DMS53 treated with DMSO at 0.1 percent for 48 hours (cell line): ENCODE measurements around the gene PIAS3.
"Not testable (repeated sequence)": the region's sequence is repeated elsewhere in the genome, so short reads cannot be mapped to it uniquely, and the experiment has no call there.

Source experiments
- DNase-seq: peaks from one replicate; lab custom pipeline; 2025; ENCODE audit not compliant: unreplicated experiment; lab: John Stamatoyannopoulos, UW

The PIAS3 gene

DNA sequence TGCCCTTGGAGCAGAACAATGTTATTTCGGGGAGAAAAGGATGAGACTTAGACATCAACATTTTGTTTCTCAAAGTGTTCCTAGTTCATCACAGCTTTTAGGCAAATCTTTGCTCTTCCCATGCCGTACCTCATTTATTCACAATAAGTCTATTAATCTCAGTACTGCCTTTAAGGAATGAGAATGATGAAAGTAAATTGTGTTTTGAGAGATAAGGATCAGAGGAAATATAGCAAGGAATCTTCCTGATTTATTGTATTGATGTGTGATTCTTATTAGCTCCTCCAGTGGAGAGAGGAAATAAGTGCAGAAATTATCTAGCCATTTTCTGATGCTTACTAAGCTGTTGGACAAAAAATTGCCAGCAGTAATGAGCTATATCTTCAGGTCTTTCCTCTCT, 32.9 kb downstream of the PIAS3 start:
- DNase-seq, result no peak

DNA sequence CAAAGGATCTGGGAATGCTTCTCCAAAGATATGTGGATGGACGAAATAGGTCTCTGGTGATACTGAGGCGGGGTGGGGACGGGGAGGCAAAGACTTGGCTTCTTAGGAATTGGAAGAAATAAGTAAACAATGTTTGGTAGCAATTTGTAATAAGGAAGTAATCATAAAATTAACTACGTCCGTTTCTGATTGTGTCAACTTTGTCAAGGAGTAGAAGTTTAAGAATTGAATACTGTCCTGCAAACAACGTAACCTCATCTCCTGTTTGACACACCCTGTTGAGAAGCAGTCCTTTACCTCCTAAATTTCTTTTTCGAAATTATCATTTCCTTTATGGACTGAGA, 34.4 kb downstream of the PIAS3 start:
- DNase-seq, result no peak

DNA sequence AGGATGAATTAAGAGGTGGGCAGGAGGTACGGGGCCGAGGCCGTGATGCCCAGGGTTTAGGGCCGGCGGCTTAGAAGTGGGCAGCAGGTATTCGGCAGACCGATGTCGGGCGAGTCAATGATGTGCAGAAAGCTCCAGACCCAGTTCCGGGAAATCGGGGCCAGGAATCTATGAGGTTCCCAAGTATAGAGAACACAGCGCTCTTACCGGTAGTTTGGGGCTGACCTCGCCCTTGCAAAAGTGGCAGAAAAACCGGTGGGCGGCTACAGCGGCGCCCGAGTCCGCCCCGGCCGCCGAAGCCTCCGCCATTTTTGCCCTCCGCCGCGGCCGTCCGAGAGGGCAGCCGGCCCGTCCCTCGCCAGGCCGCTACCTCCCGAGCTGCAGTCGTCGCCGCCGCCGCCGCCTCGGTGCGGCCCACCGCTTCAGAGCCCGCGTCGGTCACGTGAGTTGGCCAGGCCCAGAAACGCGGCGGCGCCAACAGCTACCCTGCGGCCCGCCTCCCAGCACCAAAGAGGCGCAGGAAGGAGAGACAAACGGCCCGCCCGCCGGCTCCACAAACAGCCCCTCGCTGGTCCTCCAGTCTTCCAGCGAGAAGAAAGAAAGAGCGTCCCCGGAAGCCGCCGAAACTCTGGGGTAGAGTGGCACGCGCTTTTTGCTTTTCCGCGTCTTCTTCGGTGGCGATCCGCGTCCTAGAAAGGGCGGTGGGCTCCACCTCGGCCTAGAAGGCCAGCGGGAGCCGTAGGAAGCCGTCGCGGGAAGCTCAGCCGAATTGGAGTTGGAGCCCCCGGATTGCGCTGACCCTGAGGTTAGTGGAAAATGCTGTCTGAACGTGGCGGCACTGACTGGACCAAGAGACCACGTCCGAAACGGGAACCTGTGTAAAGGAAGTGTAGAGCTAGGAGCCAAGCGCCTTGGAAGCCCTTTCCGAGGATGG, 35.0 kb downstream of the PIAS3 start, which contains the start of the genes POLR3C and RNF115:
POLR3C (plus strand) TSS at position 636 of the 934 bp plus-strand sequence. CDS start 1,577 bp downstream, outside the sequence.
RNF115 (minus strand) TSS at position 531 of the 934 bp plus-strand sequence; CDS start at position 309, 222 bp downstream.
- DNase-seq, result peak; percentile 94

DNA sequence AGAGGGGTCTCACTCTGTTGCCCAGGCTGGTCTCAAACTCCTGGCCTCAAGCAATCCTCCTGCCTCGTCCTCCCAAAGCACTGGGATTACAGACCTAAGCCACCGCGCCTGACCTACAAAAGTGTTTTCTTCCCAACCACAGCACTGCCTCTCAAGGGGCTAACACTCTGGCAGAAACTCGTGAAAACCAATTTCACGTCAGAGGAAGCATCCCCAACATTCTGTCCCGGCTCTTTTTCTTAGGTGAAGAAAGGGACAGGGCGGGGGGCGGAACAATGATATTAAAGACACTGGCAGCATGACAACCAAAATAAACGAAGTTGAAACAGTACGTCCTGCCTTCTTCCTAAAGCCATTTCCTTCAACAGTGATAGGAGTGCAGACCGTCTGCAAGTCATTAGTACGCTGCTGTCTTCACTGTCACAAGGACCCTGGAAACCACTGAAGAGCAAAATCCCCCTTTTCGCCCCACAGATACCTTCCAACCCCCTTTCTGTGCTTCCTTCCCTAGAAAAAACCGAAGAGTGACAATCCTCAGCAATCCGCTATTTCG, 36.0 kb downstream of the PIAS3 start:
- DNase-seq, result not testable (repeated sequence)

DNA sequence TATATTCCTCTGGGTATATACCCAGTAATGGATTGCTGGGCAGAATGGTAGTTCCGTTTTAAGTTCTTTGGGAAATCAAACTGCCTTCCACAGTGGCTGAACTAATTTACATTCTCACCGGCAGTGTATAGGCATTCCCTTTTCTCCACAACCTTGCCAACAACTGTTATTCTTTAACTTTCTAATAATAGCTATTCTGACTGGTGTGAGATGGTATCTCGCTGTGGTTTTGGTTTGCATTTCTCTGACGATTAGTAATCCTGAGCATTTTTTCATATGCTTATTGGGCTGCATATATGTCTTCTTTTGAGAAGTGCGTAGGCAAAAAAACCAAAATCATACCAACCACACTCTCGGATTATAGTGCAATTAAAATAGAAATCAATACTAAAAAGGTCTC, 40.8 kb downstream of the PIAS3 start:
- DNase-seq, result not testable (repeated sequence)

DNA sequence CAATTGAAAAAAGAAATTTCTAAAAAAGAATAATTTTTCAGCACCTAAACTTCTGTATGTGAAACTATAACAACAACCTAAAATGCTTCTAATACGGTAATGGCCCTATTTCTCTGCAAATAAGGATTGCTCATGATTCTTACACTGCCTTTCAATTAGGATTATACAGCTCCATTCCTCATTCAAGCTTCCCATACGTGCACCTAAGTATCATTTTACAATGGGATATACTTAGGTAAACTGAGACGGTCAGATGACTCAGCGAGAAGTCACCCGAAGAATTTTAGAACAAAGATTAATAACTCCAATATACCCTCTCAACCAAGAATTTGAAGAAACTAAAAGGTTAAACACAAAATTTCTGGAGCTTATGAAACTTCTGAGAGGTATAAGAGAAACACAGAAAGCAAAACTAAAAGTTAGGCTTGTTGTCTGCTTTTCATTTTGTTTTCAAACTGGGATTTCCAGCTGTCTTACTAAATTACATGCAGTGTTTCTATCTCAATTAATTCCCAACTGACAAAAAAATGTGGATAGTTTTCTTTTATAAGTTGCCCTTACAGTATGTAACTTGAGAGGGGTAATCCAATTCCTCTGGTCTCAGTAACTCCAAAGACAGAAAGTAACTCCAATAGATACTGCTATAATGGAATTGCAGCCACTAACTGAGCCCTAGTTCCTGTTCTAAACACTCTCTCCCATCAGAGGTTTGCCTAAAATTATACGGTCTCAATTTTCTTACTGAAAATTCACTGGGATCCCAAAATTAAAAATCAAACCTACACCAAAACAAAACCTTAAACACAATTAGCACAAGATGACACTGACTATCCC, 45.7 kb downstream of the PIAS3 start:
- DNase-seq, result not testable (repeated sequence)

DNA sequence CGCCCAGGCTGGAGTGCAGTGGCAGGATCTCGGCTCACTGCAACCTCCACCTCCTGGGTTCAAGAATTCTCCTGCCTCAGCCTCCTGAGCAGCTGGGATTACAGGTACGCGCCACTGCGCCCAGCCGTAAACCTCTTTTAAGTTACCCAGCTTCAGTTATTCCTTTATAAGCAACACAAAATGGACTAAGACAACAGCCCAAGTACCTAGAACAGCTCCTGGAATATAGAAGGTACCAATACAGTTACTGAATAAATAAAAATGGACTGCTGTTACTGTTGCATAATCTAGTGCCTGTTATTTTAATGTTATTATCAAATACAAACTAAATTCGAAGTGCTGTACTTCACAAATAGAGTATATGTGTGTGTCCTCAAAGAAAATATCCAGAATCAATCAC, 52.0 kb downstream of the PIAS3 start:
- DNase-seq, result no peak

DNA sequence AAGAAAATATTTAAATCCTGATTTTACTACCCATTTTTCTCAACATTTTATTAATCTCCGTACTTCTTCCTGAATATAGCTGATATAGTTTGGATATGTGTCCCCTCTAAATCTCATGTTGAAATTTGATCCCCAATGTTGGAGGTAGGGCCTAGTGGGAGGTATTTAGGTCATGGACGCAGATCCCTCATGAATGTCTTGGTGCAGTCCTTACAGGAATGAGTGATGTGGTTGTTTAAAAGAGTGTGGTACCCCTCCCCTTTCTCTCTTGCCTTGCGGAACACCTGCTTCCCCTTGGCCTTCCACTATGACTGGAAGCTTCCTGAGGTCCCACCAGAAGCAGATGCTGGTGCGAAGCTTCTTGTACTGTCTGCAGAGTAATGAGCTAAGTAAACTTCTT, 52.5 kb downstream of the PIAS3 start:
- DNase-seq, result no peak

DNA sequence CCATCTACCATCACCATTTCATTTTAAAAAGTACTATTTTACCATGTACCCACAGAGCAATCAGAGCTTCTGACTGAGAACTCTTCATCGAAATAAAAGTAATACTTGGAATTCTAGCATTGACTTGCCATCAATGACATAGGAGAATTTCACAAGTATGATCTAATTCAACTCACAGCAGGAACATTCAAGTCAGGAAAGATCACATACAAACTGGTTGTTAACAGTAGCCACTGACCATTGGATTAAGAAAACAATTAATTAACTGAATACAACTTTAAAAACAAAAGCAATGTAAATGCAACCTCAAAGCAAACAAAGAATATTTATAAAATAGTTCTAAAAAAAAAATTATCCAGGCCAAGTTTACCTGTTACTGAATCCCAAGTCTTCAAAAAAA, 53.8 kb downstream of the PIAS3 start:
- DNase-seq, result no peak

DNA sequence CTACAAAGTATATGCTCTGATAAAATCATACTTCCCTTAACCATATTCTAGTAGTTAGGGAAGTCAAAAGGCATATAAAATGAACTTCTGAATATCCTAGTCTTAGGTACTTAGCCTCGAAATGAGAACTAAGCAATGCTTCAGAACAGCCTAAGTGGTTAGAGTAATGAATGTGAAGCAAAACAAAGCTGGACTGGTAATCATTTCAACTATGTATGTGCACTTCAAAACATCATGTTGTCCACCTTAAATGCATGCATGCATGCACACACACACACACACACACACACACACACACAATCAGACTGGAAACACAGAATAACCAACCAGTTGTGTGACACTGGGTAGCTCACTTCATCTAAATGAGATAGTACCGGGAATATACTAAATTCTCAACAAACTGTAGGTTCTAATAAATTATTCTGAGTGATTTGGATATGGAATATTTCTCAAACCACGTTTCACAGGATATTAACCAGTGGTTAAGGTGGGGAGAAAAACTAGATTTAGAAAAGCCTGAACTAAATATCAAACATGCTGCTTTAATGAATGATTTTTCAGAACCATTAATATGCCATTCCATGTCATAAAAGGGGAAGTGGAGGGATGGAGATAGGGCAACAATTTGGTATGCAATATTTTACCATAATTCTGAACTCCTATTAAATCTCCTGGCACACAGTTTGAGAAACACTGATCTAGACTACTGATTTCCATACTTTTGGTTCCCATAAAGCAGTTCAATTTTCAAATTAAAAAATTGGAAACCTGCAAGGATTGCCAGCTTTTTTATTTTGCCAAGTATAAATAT, 54.4 kb downstream of the PIAS3 start:
- DNase-seq, result no peak

DNA sequence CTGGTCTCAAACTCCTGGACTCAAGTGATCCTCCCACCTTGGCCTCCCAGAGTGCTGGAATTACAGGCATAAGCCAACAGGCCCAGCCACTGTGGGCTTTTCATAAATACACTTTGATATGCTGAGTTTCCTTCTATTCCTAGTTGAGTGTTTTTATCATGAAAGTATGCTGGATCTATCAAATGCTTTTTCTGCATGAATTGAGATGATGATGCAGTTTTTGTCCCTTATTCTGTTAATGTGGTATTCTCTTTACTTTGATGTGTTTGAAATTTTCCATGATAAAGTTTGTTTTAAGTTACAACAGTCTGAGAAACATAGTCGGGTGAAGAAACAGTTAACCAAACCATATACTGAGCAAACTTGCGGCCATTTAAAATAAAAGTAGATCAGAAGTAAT, 59.1 kb downstream of the PIAS3 start:
- no peak for DNase-seq
